HG02938 (cell line): Measurements from ENCODE around the gene POLD1.
"Not testable (repeated sequence)": the region's sequence is repeated elsewhere in the genome, so short reads cannot be mapped to it uniquely, and the experiment has no call there.

Experiments
- ATAC-seq: cut with Tn5 transposase; IDR thresholded peaks from one replicate; pipeline ENCODE4 v1.9.1; 2021; ENCODE audit warnings: mild to moderate bottlenecking, moderate library complexity; ENCODE audit not compliant: unreplicated experiment

Gene POLD1

GRCh38 chr19:50433201-50434180 lies 49.3 kb downstream of the POLD1 start:
- ATAC-seq, result no peak

GRCh38 chr19:50434525-50434924 lies 50.4 kb downstream of the POLD1 start:
- no peak for ATAC-seq

- ATAC-seq, result no peak
These were observed 51.1 kb downstream of the POLD1 start for GRCh38 chr19:50435221-50435620.

GRCh38 chr19:50435627-50436026 lies 51.5 kb downstream of the POLD1 start:
- no peak for ATAC-seq

- ATAC-seq, result no peak
These were observed 53.8 kb downstream of the POLD1 start for GRCh38 chr19:50437862-50438449.

- ATAC-seq, result not testable (repeated sequence)
These were observed 55.0 kb downstream of the POLD1 start for GRCh38 chr19:50439130-50439529.

GRCh38 chr19:50444059-50444458 lies 59.9 kb downstream of the POLD1 start:
- no peak for ATAC-seq

GRCh38 chr19:50447053-50447452 lies 62.9 kb downstream of the POLD1 start:
- no peak for ATAC-seq

GRCh38 chr19:50447750-50448149 lies 63.6 kb downstream of the POLD1 start:
- ATAC-seq, result no peak

GRCh38 chr19:50449236-50449899 lies 65.2 kb downstream of the POLD1 start:
- ATAC-seq, result no peak

- no peak for ATAC-seq
These were observed 66.4 kb downstream of the POLD1 start for GRCh38 chr19:50450369-50451222.

GRCh38 chr19:50451223-50451534 lies 67.0 kb downstream of the POLD1 start:
- no peak for ATAC-seq

GRCh38 chr19:50453243-50453642 lies 69.1 kb downstream of the POLD1 start:
- no peak for ATAC-seq

- no peak for ATAC-seq
These were observed 71.8 kb downstream of the POLD1 start for GRCh38 chr19:50455992-50456391.

- ATAC-seq, result no peak
These were observed 73.2 kb downstream of the POLD1 start for GRCh38 chr19:50457300-50457699.

GRCh38 chr19:50458396-50459066 lies 74.4 kb downstream of the POLD1 start:
- no peak for ATAC-seq

GRCh38 chr19:50459067-50459456 lies 74.9 kb downstream of the POLD1 start:
- no peak for ATAC-seq

GRCh38 chr19:50459638-50460037 lies 75.5 kb downstream of the POLD1 start:
- no peak for ATAC-seq

- peak; percentile 61 for ATAC-seq
These were observed 76.1 kb downstream of the POLD1 start for GRCh38 chr19:50460161-50460765.
